ENCODE data around the gene CHRM5. TPM values are rescaled to one million over a fixed set of nuclear protein-coding genes. Genes with fewer than 3 reads are reported as not detected.

CHRM5 gene, protein sequence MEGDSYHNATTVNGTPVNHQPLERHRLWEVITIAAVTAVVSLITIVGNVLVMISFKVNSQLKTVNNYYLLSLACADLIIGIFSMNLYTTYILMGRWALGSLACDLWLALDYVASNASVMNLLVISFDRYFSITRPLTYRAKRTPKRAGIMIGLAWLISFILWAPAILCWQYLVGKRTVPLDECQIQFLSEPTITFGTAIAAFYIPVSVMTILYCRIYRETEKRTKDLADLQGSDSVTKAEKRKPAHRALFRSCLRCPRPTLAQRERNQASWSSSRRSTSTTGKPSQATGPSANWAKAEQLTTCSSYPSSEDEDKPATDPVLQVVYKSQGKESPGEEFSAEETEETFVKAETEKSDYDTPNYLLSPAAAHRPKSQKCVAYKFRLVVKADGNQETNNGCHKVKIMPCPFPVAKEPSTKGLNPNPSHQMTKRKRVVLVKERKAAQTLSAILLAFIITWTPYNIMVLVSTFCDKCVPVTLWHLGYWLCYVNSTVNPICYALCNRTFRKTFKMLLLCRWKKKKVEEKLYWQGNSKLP
- not detected for total RNA-seq

- ChIA-PET CTCF (interaction anchor here (1.1 kb wide), 1 partner anchor 230 kb away, joined by 3 read pairs; no protein-coding TSS in a partner anchor), POLR2A (no interaction called here)
- H3K27ac Mint-ChIP-seq = no peak within 1 kb of the TSS
- H3K4me3 Mint-ChIP-seq = no peak within 1 kb of the TSS
- H3K9me3 Mint-ChIP-seq = no peaks in the 10 kb centered on the region
- H3K36me3 Mint-ChIP-seq (ENCODE audit: low read depth) = no peaks in the 10 kb centered on the region
- DNase-seq = no peak
- no peaks in the 10 kb centered on the region for H3K27me3 Mint-ChIP-seq
- no peaks in the 10 kb centered on the region for H3K4me1 Mint-ChIP-seq
These were observed at the start of gene CHRM5 for GRCh38 chr15:33968224-33968623. Gene CHRM5 (plus strand): TSS chr15:33968497. CDS start chr15:34062718, 94,221 bp downstream.

GRCh38 chr15:33923446-33923845 is 44.9 kb upstream of the CHRM5 start:
- no peak for DNase-seq
- no peaks in the 10 kb centered on the region for H3K36me3 Mint-ChIP-seq (ENCODE audit: low read depth)
- POLR2A ChIA-PET = no interaction called here
- H3K4me1 Mint-ChIP-seq = no peaks in the 10 kb centered on the region
- no peak overlapping the region for H3K27ac Mint-ChIP-seq
- no peak overlapping the region for H3K4me3 Mint-ChIP-seq
- H3K9me3 Mint-ChIP-seq = no peaks in the 10 kb centered on the region
- H3K27me3 Mint-ChIP-seq = no peaks in the 10 kb centered on the region
- CTCF ChIA-PET = no interaction called here

DNA sequence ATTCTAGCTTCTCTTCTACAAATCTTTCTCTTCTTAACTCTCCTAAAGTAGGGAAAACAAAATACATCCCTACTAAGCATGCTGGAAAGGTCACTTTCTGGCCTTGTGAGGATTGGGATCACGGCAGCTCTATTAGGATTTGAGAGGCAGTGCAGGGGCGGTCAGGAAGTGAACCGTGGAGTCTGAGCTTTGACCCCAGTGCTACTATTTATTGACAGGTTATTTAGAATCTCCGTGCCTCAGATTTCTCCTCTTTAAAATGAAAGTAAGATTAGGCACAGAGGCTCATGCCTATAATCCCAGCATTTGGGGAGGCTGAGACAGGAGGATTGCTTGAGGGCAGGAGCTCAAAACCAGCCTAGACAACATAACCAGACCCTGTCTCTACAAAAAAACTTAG is 42.0 kb upstream of the CHRM5 start:
- CTCF ChIA-PET = no interaction called here
- H3K4me3 Mint-ChIP-seq = no peak overlapping the region
- DNase-seq = no peak

GRCh38 chr15:33932734-33933133 is 35.6 kb upstream of the CHRM5 start:
- ChIA-PET CTCF (no interaction called here), POLR2A (no interaction called here)
- no peak overlapping the region for H3K27ac Mint-ChIP-seq
- no peaks in the 10 kb centered on the region for H3K27me3 Mint-ChIP-seq
- DNase-seq = no peak
- no peaks in the 10 kb centered on the region for H3K4me1 Mint-ChIP-seq
- no peaks in the 10 kb centered on the region for H3K36me3 Mint-ChIP-seq (ENCODE audit: low read depth)
- H3K9me3 Mint-ChIP-seq = no peaks in the 10 kb centered on the region
- H3K4me3 Mint-ChIP-seq = no peak overlapping the region

More for the DNA sequence above, 42.0 kb upstream of the CHRM5 start:
- H3K9me3 Mint-ChIP-seq = no peaks in the 10 kb centered on the region
- no peaks in the 10 kb centered on the region for H3K27me3 Mint-ChIP-seq
- H3K36me3 Mint-ChIP-seq (ENCODE audit: low read depth) = no peaks in the 10 kb centered on the region
- no peak overlapping the region for H3K27ac Mint-ChIP-seq
- POLR2A ChIA-PET = no interaction called here
- H3K4me1 Mint-ChIP-seq = no peaks in the 10 kb centered on the region

DNA sequence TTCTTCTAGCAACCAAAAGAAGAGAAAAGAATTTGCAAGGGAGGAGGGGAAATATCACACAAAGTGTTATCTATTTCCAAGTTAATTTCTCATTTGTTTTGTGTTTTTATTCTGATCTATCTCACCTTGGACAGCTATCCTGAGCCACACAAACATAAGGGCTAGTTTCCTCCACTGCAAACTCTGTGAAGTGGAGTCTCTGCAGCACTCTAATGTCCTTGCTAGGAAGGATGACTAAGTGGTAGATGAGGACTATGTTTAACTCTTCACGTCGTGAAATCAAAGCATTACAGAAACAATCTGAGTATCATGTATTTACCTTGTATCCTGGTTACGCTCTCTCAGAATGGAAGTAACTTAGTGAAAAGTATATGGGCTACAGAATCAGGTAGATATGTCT is 33.9 kb upstream of the CHRM5 start:
- Mint-ChIP-seq H3K4me1 (no peaks in the 10 kb centered on the region), H3K36me3 (ENCODE audit: low read depth) (no peaks in the 10 kb centered on the region), H3K27ac (no peak overlapping the region), H3K4me3 (no peak overlapping the region), H3K9me3 (no peaks in the 10 kb centered on the region), H3K27me3 (no peaks in the 10 kb centered on the region)
- ChIA-PET POLR2A (no interaction called here), CTCF (no interaction called here)
- DNase-seq = no peak

- ChIA-PET CTCF (no interaction called here), POLR2A (no interaction called here)
- Mint-ChIP-seq H3K36me3 (ENCODE audit: low read depth) (no peaks in the 10 kb centered on the region), H3K4me3 (no peak overlapping the region), H3K4me1 (no peaks in the 10 kb centered on the region), H3K27me3 (no peaks in the 10 kb centered on the region), H3K9me3 (no peaks in the 10 kb centered on the region), H3K27ac (no peak overlapping the region)
- no peak for DNase-seq
These were observed 33.4 kb upstream of the CHRM5 start for GRCh38 chr15:33934921-33935320.

- no peaks in the 10 kb centered on the region for H3K9me3 Mint-ChIP-seq
- no peaks in the 10 kb centered on the region for H3K36me3 Mint-ChIP-seq (ENCODE audit: low read depth)
- no peaks in the 10 kb centered on the region for H3K4me1 Mint-ChIP-seq
- CTCF ChIA-PET = interaction anchor here (0.6 to 1.3 kb wide), 2 partner anchors 268 to 274 kb away, joined by 3 to 4 read pairs; partner anchors contain the start of gene KATNBL1
- no peak overlapping the region for H3K27ac Mint-ChIP-seq
- POLR2A ChIA-PET = interaction anchor here (0.6 kb wide), 1 partner anchor 23 kb away, joined by 3 read pairs; no protein-coding TSS in a partner anchor
- DNase-seq = no peak
- H3K27me3 Mint-ChIP-seq = no peaks in the 10 kb centered on the region
- H3K4me3 Mint-ChIP-seq = no peak overlapping the region
These were observed 26.8 kb upstream of the CHRM5 start for GRCh38 chr15:33941279-33942063.

DNA sequence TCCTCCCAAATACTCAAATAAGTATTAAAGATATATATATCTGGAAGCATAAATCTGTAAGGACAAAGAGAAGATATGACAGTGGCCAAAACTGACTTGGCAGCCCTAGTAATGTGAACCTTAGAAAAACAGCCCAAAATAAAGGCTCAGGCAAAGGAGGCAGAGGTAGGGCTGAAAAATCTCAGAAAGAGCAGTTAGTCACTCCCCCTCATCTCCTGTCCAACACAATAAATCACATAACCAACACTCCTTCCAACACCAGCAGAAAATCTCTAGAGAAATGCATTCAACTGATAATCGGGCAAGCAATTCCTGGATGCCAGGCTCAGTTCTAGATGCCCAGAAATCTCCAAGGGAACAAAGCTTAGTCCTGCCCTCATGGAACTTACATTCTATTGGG is 22.1 kb upstream of the CHRM5 start:
- ChIA-PET CTCF (no interaction called here), POLR2A (no interaction called here)
- H3K27ac Mint-ChIP-seq = no peak overlapping the region
- H3K4me3 Mint-ChIP-seq = no peak overlapping the region
- no peaks in the 10 kb centered on the region for H3K27me3 Mint-ChIP-seq
- no peaks in the 10 kb centered on the region for H3K4me1 Mint-ChIP-seq
- H3K36me3 Mint-ChIP-seq (ENCODE audit: low read depth) = no peaks in the 10 kb centered on the region
- no peak for DNase-seq
- H3K9me3 Mint-ChIP-seq = no peaks in the 10 kb centered on the region

DNA sequence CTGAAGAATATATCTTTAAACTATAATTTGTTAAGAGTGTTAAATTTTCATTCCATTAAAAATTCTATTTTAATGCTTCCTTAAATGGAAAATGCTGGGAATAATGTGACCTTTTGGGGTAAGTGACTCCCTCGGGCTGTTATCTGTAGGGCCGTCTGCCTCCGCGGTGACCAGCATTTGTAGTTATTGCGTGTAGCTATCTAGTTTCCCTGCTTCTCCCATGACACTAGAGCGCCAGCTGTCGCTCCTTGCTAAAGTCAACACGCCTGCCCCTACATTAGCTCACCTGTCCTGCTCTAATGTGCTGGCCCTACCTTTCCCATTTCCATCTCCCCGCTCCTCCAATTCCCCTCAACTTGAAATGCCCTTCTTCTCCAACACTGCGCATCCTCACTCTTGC is 12.4 kb upstream of the CHRM5 start:
- H3K36me3 Mint-ChIP-seq (ENCODE audit: low read depth) = no peaks in the 10 kb centered on the region
- CTCF ChIA-PET = no interaction called here
- H3K27ac Mint-ChIP-seq = no peak overlapping the region

GRCh38 chr15:33956397-33956796 is 11.9 kb upstream of the CHRM5 start:
- CTCF ChIA-PET = interaction anchor here (0.5 kb wide), 2 partner anchors 260 to 968 kb away, joined by 3 to 6 read pairs; no protein-coding TSS in a partner anchor
- H3K4me1 Mint-ChIP-seq = no peaks in the 10 kb centered on the region
- no peak overlapping the region for H3K27ac Mint-ChIP-seq
- no peak overlapping the region for H3K4me3 Mint-ChIP-seq
- H3K36me3 Mint-ChIP-seq (ENCODE audit: low read depth) = no peaks in the 10 kb centered on the region
- no peaks in the 10 kb centered on the region for H3K27me3 Mint-ChIP-seq
- no peak for DNase-seq
- POLR2A ChIA-PET = no interaction called here
- no peaks in the 10 kb centered on the region for H3K9me3 Mint-ChIP-seq

More for the DNA sequence above, 12.4 kb upstream of the CHRM5 start:
- Mint-ChIP-seq H3K27me3 (no peaks in the 10 kb centered on the region), H3K9me3 (no peaks in the 10 kb centered on the region), H3K4me1 (no peaks in the 10 kb centered on the region), H3K4me3 (no peak overlapping the region)
- no peak for DNase-seq
- POLR2A ChIA-PET = no interaction called here

DNA sequence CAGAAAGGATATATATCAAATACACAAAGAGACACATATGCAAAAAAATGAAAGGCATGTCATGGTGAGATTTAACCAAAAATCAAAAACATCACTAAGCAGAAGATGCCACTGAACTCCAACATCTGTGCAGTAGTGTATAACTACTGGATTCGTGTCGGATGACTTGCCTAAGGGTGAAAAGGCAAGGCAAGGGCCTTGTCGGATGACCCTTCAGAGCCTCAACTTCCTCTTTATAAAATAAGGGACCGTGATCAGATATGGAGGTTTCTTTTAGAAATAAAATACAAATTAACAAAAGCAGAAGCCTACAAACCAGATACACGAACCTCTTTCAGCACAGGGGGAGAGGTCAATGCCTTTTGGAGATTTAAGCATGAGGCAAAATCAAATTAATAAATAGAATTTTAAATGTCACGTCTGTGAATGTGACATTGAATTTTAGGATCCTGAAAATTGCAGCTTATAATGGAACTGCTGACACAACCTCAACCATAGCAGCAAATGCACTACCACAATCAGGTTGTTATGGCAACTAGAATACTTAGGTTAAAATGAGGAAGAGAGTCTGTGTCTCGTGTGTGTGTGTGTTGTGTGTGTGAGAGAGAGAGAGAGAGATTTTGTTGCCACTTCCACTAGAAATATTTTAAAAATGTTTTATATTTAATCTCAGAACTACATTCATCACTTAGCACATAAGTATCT is 8.3 kb upstream of the CHRM5 start:
- Mint-ChIP-seq H3K27me3 (no peaks in the 10 kb centered on the region), H3K4me1 (no peaks in the 10 kb centered on the region), H3K4me3 (no peak overlapping the region), H3K9me3 (no peaks in the 10 kb centered on the region), H3K36me3 (ENCODE audit: low read depth) (no peaks in the 10 kb centered on the region), H3K27ac (no peak overlapping the region)
- ChIA-PET POLR2A (no interaction called here), CTCF (interaction anchor here (1.0 kb wide), 1 partner anchor 10 kb away, joined by 6 read pairs; no protein-coding TSS in a partner anchor)
- DNase-seq = no peak

DNA sequence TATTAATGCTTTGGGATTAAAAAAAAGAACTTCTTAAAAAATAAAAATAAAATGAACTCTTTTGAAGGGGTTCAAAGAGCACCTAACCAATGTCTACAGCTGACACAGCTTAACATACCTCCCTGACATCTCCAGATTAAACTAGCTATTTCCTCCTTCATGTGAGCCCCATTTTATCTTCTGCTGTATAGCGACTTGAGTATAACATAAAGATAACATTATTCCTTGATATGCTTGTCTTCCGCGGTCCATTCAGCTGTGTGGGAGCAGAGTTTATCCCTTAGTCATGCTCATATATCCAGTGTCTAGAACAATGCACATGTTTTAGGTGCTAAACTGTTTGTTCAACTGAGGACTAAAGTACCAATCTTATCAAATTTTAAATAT is 7.8 kb upstream of the CHRM5 start:
- DNase-seq = no peak
- Mint-ChIP-seq H3K27me3 (no peaks in the 10 kb centered on the region), H3K4me3 (no peak overlapping the region), H3K27ac (no peak overlapping the region), H3K4me1 (no peaks in the 10 kb centered on the region), H3K9me3 (no peaks in the 10 kb centered on the region), H3K36me3 (ENCODE audit: low read depth) (no peaks in the 10 kb centered on the region)
- ChIA-PET POLR2A (interaction anchor here (0.7 kb wide), 1 partner anchor 100 kb away, joined by 3 read pairs; no protein-coding TSS in a partner anchor), CTCF (interaction anchor here (1.0 kb wide), 1 partner anchor 9 kb away, joined by 6 read pairs; no protein-coding TSS in a partner anchor)
